LHCN-M2 (cell line): ENCODE results near the gene MVB12B. TPM values are rescaled to one million over a fixed set of nuclear protein-coding genes. Genes with fewer than 3 reads are reported as not detected.
A peak's percentile ranks its signal among the peaks of the same experiment; 100 is the strongest.

Source experiments
- DNase-seq: peaks from one replicate; pipeline ENCODE4 v3.0.0-alpha.2; 2012; ENCODE audit warnings: low read depth
- total RNA-seq: library from RNA; depleted of rRNA; stranded (reverse); fragments of >200 nt; gene quantifications from 2 replicates; pipeline ENCODE4 v1.2.3, GENCODE V29; 2014

The MVB12B gene
- total RNA-seq, 1 experiment from 2014 or later, result 4.8 TPM

DNA sequence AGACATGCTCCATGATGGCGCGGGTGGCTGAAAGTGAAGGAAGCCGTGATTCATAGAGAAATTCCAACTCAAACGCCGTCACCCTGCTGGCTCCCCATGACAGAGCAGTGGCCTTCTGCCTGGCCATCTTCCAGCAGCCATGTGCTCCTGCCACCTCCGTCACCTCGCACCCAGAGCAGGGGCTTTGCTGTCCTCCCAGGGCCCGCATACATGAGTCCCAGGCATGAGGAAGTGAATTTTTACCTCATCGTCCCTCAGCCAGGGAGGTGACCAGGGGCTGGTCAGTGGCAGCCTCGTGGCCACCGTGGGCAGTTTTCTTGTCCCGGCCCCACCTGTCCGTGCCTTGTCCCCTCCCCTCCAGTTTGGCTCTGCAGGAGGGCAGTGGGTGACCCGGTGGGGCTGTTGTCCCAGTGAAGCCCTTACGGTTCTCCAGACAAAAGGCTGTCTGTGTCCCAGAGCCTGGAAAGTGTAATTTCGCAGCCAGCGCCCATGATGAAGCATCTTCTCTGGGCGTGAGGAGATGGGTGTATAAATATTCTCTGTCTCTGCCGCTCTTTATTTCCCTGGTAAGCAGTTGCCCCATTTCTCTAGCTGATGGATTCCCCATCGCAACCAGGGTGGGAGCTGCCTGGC lies 163.1 kb downstream of the MVB12B start:
- DNase-seq, result no peak

GRCh38 chr9:126490214-126490631 lies 163.6 kb downstream of the MVB12B start:
- DNase-seq, result no peak

GRCh38 chr9:126490871-126491567 lies 164.4 kb downstream of the MVB12B start:
- DNase-seq, result peak; percentile 59

DNA sequence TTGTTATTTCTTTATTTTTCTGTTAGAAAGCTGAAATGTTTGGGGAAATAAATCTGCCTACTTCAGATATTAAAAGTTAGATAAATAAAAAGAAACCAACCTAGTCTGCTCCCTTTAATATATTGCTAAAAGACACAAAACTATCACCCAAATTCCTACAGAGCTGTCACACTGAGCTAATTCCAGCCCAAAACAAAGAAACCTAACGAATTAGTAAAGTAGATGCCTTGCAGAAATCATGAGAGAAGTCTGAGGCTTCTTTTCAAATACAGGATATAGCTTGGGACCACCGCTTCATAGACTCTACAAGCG lies 164.9 kb downstream of the MVB12B start:
- DNase-seq, result no peak

- DNase-seq, result no peak
Measured at GRCh38 chr9:126491949-126492348, 165.3 kb downstream of the MVB12B start.

GRCh38 chr9:126494264-126494663 lies 167.6 kb downstream of the MVB12B start:
- no peak for DNase-seq

DNA sequence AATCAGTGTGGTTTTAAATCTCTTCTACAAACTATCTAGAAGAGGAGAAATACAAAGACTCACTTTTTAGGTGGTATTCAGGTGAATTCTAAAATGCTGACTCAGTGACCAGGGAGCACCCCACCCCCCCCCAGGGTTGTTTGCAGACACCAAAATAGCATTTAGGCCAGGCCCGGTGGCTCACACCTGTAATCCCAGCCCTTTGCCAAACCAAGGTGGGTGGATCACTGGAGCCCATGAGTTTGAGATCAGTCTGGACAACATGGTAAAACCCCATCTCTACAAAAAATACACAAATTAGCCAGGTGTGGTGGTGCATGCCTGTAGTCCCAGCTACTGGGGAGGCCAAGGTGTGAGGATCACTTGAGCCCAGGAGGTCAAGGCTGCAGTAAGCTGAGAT lies 168.1 kb downstream of the MVB12B start:
- no peak for DNase-seq

GRCh38 chr9:126495411-126496180 lies 169.0 kb downstream of the MVB12B start:
- DNase-seq, result no peak

DNA sequence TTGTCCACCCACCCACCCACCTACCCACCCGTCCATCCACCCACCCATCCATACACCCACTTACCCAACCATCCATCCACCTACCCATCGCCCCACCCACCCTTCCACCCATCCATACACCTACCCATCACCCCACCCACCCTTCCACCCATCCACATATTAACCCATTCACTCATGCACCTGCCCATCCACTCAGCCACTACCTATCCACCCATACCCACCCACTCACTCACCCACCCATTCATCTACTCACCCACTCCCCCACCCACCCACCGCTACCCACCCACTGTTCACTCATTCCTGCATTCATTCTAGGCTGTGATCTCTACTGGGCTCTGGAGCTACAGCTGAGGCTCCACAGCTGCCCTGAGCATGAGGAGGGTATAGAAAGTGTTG lies 169.6 kb downstream of the MVB12B start:
- no peak for DNase-seq

GRCh38 chr9:126496781-126497659 lies 170.4 kb downstream of the MVB12B start:
- no peak for DNase-seq

DNA sequence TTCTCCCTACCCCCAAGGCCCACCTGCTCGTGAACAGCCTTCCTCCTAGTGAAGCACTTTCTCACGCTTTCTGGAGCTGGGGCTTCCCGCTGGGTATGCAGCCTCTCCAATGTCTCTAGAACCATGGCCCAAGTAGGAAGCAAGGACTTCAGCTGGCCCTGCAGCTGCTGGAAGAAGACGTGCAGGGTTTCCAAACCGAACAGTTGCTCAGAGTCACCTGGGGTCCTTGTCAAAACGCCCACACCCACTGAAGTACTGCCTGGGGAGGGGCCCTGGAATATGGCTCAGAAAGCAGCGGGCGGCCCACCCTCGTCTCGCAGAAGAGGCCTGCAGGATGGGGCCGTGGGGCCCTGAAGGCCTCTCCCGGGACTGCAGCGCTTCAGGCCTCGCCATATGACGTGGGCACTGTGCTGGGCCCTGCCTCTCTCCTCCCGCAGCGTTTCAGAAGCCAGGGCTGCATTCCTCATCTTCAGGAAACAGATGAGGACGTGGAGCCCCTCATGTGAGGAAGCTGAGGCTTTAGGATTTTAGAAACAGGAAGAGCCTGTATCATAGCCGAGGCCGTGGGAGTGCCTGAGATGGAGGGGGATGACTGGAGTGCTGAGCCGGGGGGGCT lies 171.1 kb downstream of the MVB12B start:
- DNase-seq, result no peak

GRCh38 chr9:126498331-126498730 lies 171.7 kb downstream of the MVB12B start:
- DNase-seq, result no peak

- no peak for DNase-seq
Measured at GRCh38 chr9:126499005-126499910, 172.6 kb downstream of the MVB12B start.

DNA sequence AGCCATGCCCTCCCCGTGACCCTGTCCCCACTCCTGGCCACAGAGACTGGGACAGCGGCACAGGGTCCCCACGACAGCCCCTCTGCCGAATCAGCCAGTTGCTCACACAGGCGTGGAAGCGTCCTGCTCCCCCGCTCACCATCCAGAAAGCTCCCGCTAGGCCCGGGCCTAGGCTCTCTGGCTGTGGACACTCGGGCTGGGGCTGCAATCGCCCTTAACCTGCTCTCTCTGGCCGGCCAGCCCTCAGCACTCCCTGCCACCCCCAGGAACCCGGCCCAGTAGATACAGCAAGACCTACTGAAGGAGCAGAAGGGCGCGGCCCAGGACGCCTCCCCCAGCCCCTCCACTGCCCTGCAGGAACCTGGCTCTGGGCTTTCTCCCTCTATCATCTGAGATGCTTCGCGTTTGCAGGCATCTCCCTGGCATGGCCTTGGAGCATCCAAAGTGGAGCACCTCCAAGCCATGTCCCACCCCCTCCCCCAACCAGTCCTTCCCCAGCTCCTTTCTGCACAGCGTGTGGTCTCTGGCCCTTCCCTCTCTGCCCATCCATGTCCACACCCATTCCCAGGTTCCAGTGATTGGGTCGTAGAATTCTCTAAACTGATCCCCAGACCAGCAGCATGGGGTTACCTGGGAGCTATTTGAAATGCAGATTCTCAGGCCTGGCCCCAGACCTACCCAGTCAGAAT lies 173.4 kb downstream of the MVB12B start:
- DNase-seq, result no peak

DNA sequence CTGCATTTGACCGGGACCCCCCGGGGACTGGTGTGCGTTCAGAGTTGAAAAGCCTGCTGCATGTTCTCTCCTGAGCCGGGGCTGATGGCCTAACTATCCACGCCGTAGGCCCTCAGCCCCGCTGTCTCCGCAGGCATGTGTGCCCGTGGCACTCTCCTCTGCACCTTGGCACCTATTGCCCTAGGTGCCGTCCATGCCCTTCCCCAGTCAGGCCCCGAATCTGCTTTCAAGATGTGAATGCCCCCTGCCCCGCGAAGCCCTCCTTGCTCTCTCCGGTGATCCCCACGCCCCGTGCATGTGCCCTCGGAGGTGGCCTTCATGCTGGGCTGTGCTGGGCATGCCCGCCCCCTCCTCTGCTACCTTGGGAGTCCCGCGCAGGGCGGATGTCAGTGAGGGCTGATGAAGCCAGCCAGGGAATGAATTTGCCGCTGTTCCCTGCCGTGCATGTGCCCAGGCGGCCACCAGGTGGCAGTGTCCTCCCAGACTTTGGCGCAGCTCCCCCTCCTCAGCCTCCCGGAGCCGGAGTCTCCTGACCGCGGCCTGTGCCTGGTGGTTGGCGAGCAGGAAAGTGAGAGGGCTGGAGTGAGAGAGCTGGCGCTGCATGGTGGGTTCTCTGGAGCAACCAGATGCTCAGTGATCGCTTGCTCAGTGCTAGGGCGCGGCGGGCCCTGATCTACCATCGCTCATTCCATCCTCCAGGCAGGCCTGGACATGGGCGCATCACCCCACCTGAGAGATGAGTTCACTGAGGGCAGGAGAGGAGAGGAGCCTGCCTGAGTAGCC lies 174.2 kb downstream of the MVB12B start:
- peak; percentile 56 for DNase-seq

DNA sequence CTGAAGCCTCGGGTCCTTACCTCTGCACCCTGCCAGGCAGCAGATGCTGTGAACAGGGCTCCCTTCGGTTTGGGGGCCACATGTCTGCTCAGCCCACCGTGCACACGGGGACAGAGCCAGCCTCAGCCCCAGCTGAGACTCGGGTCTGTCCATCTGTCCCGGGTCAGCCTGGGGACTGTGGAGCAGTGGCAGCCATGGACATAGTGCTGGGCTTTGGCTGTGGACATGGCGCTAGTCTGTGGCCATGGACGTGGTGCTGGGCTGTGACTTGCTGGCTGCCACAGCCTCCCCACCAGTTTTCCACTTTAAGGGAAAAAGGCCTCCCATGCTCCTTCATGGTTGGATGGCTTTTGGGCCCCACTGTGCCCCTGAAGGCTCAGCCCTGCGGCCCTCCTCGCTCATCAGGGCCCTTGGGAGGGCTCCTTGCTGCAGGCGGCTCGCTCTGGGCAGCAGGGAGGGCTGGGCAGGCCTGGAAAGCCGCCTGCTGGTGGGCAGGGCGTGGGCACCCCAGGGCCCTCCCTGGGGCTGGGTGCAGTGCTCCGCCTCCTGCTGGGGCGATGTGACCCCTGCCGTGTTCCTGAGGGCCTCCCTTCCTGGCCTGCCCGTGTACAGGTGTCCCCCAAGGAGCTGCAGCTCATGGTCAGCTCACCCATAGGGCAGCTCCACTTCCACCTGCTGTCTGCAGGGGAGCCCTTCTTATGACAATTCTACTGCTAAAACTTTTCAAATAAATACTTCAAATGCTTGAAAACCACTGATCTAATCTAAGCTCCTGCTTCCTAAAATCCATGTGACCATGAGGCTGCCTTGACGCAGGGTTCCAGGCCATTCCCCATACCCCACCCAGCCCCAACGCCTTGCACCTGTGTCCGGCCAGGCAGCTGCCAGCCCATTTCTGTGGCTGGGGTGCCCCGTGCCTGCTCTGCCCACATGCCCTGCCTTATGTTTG lies 175.0 kb downstream of the MVB12B start:
- DNase-seq, result no peak

DNA sequence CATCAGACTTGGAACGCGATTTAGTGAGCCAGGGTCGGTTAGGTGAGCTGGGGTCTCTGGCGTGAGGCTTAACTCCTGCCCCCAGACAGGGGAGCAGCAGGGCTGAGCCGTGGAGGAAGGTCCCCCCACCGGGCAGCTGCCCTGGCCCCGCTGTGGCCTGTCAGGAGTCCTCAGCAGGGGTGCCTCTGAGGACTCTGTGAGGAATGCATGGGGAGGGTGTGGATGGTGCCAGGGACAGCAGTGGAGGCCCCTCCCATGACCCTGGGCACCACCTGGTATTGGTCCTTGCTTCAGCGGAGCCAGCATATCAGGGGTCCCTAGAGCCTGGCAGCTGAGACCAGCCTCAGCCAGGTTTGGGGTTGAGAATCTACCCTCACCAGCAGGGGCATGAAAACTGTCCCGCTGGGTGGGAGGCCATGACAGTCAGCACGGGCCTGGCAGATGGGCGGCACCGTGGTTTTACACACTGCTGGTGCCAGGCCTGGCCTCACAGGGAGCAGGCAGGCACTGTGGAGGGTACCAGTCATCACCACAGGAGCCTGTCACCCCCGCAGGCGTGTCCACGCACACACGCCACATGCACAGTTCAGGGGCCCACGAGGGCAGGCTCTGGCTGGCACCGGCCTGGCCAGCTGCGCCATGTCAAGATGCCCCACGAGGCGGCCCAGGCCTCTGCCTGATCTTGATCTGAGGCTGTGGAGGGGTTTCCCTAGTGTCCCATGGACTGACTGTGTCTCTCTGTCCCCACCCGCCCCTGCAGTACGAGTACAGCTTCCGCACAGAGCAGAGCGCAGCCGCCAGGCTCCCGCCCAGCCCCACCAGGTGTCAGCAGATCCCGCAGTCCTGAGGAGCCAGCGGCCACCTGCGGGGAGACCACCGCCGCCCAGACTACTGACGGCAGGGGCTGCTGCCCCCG lies 176.0 kb downstream of the MVB12B start:
- DNase-seq, result no peak
